Loucy (cell line): ENCODE measurements around the gene GCLC.

Experiments used
- H2AFZ ChIP-seq: fragments of 200-600 bp; sonication (generic); 2 replicates; pipeline ENCODE4 v1.6.0; 2016; ENCODE audit warnings: antibody characterized with exemption, mild to moderate bottlenecking, low read length, moderate library complexity
- H3F3A ChIP-seq: fragments of 200-600 bp; 2 replicates; pipeline ENCODE4 v1.6.0; 2016; ENCODE audit warnings: antibody characterized with exemption, low read depth, mild to moderate bottlenecking
- H3K27me3 ChIP-seq: fragments of 200-600 bp; sonication (generic); 2 replicates; pipeline ENCODE4 v1.6.1; 2014; ENCODE audit warnings: low read length, mild to moderate bottlenecking; ENCODE audit not compliant: insufficient read depth, poor library complexity, severe bottlenecking
- H3K36me3 ChIP-seq: fragments of 200-600 bp; sonication (generic); 2 replicates; pipeline ENCODE4 v1.6.1; 2016; ENCODE audit warnings: low read length; ENCODE audit not compliant: insufficient read depth
- H3K4me1 ChIP-seq: fragments of 200-600 bp; sonication (generic); 2 replicates; pipeline ENCODE4 v1.5.1; 2014; ENCODE audit warnings: low read length, mild to moderate bottlenecking; ENCODE audit not compliant: insufficient read depth, poor library complexity, severe bottlenecking
- H3K4me2 ChIP-seq: fragments of 200-600 bp; sonication (generic); 2 replicates; pipeline ENCODE4 v1.6.0; 2014; ENCODE audit warnings: antibody characterized with exemption, low read length, low read depth, mild to moderate bottlenecking; ENCODE audit not compliant: poor library complexity, severe bottlenecking
- H3K4me3 ChIP-seq: fragments of 200-600 bp; sonication (generic); 2 replicates; pipeline ENCODE4 v1.5.1; 2014; ENCODE audit warnings: low read length, mild to moderate bottlenecking, mixed read lengths; ENCODE audit not compliant: poor library complexity, severe bottlenecking
- H3K79me2 ChIP-seq: fragments of 200-600 bp; sonication (generic); 2 replicates; pipeline ENCODE4 v1.6.1; 2014; ENCODE audit warnings: low read length; ENCODE audit not compliant: insufficient read depth
- H3K9ac ChIP-seq: fragments of 200-600 bp; sonication (generic); 2 replicates; pipeline ENCODE4 v1.6.0; 2014; ENCODE audit warnings: mild to moderate bottlenecking, low read depth, low read length, moderate library complexity; ENCODE audit not compliant: poor library complexity, severe bottlenecking
- H3K9me2 ChIP-seq: fragments of 200-600 bp; sonication (generic); replicated peaks from 2 replicates; pipeline ENCODE4 v1.6.1; 2016; ENCODE audit warnings: low read depth, low read length, mixed read lengths
- H3K9me3 ChIP-seq: fragments of 200-600 bp; sonication (generic); 2 replicates; pipeline ENCODE4 v1.6.1; 2014; ENCODE audit warnings: mild to moderate bottlenecking, antibody characterized with exemption, low read length, low read depth; ENCODE audit not compliant: insufficient read depth
- H4K20me1 ChIP-seq: fragments of 200-600 bp; sonication (generic); 2 replicates; pipeline ENCODE4 v1.6.0; 2014; ENCODE audit warnings: antibody characterized with exemption, low read length, mild to moderate bottlenecking; ENCODE audit not compliant: insufficient read depth, poor library complexity, severe bottlenecking
- EZH2phosphoT487 ChIP-seq: fragments of 200-600 bp; IDR thresholded peaks from 2 replicates; pipeline ENCODE4 v1.6.1; 2018; ENCODE audit warnings: antibody characterized with exemption, mild to moderate bottlenecking, moderate library complexity, borderline replicate concordance
- TF ChIP-seq, protein P1 (sequence below): fragments of 200-600 bp; sonication (generic); conservative IDR thresholded peaks from 2 replicates; pipeline ENCODE4 v1.5.1; 2014; ENCODE audit warnings: mild to moderate bottlenecking, antibody characterized with exemption, low read length

The GCLC gene

DNA sequence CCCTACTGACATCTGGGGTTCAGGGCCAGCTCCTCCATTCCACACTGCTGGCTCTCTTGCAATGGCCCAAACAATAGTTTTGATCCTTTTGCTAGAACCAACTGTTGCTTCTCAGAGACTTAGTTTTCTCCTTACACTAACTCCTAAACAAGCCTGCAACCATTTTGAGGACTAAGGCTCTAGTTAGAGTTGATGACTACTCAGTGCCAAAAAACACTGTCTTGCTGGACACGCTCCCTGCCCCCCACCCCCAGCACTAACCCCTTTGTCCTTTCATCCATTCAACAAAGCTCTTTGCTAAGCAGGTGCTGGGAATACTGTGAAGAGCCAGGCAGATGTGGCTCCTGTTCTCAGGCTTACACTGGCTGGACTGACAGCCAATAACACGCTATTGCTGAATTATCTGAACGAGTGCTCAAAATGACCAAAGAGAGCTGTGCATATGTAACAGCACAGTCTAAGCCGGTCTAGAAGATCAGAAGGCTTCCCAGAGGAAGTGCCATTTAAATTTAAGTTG, 17.6 kb downstream of the GCLC start:
- H2AFZ ChIP-seq = no peak overlapping the region
- H4K20me1 ChIP-seq = peaks cover 50% of the 10 kb centered on the region
- peaks cover 31% of the 10 kb centered on the region for H3K4me1 ChIP-seq
- TF ChIP-seq, protein P1, sequence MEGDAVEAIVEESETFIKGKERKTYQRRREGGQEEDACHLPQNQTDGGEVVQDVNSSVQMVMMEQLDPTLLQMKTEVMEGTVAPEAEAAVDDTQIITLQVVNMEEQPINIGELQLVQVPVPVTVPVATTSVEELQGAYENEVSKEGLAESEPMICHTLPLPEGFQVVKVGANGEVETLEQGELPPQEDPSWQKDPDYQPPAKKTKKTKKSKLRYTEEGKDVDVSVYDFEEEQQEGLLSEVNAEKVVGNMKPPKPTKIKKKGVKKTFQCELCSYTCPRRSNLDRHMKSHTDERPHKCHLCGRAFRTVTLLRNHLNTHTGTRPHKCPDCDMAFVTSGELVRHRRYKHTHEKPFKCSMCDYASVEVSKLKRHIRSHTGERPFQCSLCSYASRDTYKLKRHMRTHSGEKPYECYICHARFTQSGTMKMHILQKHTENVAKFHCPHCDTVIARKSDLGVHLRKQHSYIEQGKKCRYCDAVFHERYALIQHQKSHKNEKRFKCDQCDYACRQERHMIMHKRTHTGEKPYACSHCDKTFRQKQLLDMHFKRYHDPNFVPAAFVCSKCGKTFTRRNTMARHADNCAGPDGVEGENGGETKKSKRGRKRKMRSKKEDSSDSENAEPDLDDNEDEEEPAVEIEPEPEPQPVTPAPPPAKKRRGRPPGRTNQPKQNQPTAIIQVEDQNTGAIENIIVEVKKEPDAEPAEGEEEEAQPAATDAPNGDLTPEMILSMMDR = no peak
- TF ChIP-seq EZH2phosphoT487 = no peak
- no peak overlapping the region for H3K4me3 ChIP-seq
- no peaks in the 10 kb centered on the region for H3K9me2 ChIP-seq
- no peaks in the 10 kb centered on the region for H3K36me3 ChIP-seq
- H3K27me3 ChIP-seq = no peaks in the 10 kb centered on the region
- no peaks in the 10 kb centered on the region for H3F3A ChIP-seq
- peaks cover 99% of the 10 kb centered on the region for H3K79me2 ChIP-seq
- H3K4me2 ChIP-seq = no peak overlapping the region
- no peaks in the 10 kb centered on the region for H3K9me3 ChIP-seq
- H3K9ac ChIP-seq = no peak overlapping the region

DNA sequence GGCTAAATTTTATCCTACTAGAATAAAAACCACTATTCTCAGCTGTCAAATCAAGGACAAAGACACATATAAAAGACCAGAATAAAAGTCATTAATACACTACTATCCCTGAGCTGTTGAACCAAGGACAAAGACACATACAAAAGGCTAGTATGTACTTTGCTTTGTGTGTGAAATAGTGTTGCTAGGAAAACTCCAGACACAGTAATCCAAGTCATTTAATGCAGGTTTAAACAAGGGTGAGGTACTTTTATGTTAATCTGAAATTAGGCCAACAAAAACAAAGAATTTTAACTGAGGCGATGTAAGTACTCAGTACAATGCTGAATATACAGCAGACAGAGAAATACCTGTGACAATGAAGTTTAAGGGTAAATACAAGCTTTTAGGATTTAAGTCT, 18.9 kb downstream of the GCLC start:
- H3K9ac ChIP-seq = no peak overlapping the region
- no peak for TF ChIP-seq EZH2phosphoT487
- TF ChIP-seq, protein P1 = no peak
- no peak overlapping the region for H2AFZ ChIP-seq
- H3K36me3 ChIP-seq = no peaks in the 10 kb centered on the region
- H3K4me3 ChIP-seq = no peak overlapping the region
- H3K9me3 ChIP-seq = no peaks in the 10 kb centered on the region
- H3K4me2 ChIP-seq = no peak overlapping the region
- H3K27me3 ChIP-seq = no peaks in the 10 kb centered on the region
- H3F3A ChIP-seq = no peaks in the 10 kb centered on the region
- H3K9me2 ChIP-seq = no peaks in the 10 kb centered on the region
- peaks cover 19% of the 10 kb centered on the region for H3K4me1 ChIP-seq
- peaks cover 95% of the 10 kb centered on the region for H3K79me2 ChIP-seq
- H4K20me1 ChIP-seq = peaks cover 42% of the 10 kb centered on the region

DNA sequence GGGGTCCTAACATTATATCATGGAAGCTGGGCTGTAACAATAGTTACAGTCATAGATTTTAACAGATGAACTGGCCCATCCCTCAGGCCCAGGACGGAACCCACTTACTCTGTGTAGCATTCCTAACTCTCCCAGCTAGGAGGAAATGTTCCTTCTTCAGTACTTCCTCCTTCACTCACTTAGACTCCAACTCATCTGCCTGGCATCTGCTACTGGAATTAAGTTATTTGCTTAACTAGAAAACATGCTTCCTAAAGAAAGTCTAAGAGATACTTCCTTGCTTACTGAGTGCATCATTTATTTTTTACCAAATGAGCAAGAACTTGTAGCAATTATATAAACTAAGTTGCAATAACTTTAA, 20.5 kb downstream of the GCLC start:
- H3K9me2 ChIP-seq = no peaks in the 10 kb centered on the region
- H4K20me1 ChIP-seq = peaks cover 35% of the 10 kb centered on the region
- H3F3A ChIP-seq = no peaks in the 10 kb centered on the region
- no peak overlapping the region for H2AFZ ChIP-seq
- H3K4me2 ChIP-seq = no peak overlapping the region
- TF ChIP-seq, protein P1 = no peak
- no peak for TF ChIP-seq EZH2phosphoT487
- H3K4me3 ChIP-seq = no peak overlapping the region
- H3K27me3 ChIP-seq = no peaks in the 10 kb centered on the region
- H3K9me3 ChIP-seq = no peaks in the 10 kb centered on the region
- peaks cover 4% of the 10 kb centered on the region for H3K4me1 ChIP-seq
- H3K79me2 ChIP-seq = peaks cover 88% of the 10 kb centered on the region
- no peak overlapping the region for H3K9ac ChIP-seq
- peaks cover 13% of the 10 kb centered on the region; the same call in 1 of the 2 replicates for H3K36me3 ChIP-seq
